ENCODE data around the gene PSAT1. TPM values are rescaled to one million over a fixed set of nuclear protein-coding genes. Genes with fewer than 3 reads are reported as not detected.

Gene PSAT1
- total and polyA plus RNA-seq, 5 donors from 2014 or later: 2.7 to 32.7 (median 19.5) TPM

GRCh38 chr9:78358329-78359051, 61.6 kb downstream of the PSAT1 start:
- DNase-seq (no peak), ATAC-seq (ENCODE audit: low read depth in 2 of 2) (no peak)
- Histone ChIP-seq H3K9me3 (ENCODE audit: control insufficient read depth in 2 of 2, low read length in 2 of 2) (no peaks in the 10 kb centered on the region), H3K27ac (ENCODE audit: insufficient read depth, low read length, poor library complexity, severe bottlenecking) (no peak overlapping the region), H3K36me3 (ENCODE audit: control insufficient read depth, insufficient read depth, low read length) (no peaks in the 10 kb centered on the region), H3K4me3 (ENCODE audit: low read depth, low read length) (no peak overlapping the region), H3K27me3 (ENCODE audit: control insufficient read depth, insufficient read depth, low read length) (no peaks in the 10 kb centered on the region), H3K4me1 (ENCODE audit: control insufficient read depth, insufficient read depth, low read length, poor library complexity, severe bottlenecking) (no peaks in the 10 kb centered on the region)
- Mint-ChIP-seq H3K4me1 (peaks cover 0 to 8% (median 0%) of the 10 kb centered on the region in 4 donors), H3K27ac (no peak overlapping the region), H3K27me3 (peaks cover 3% of the 10 kb centered on the region), H3K4me3 (no peak overlapping the region), H3K36me3 (no peaks in the 10 kb centered on the region), H3K9me3 (no peaks in the 10 kb centered on the region)

GRCh38 chr9:78363221-78363620, 66.3 kb downstream of the PSAT1 start:
- DNase-seq (no peak), ATAC-seq (ENCODE audit: low read depth in 2 of 2) (no peak)
- Mint-ChIP-seq H3K27ac (no peak overlapping the region), H3K9me3 (no peaks in the 10 kb centered on the region), H3K4me3 (no peak overlapping the region), H3K36me3 (no peaks in the 10 kb centered on the region), H3K4me1 (no peaks in the 10 kb centered on the region), H3K27me3 (peaks cover 14% of the 10 kb centered on the region)
- no peaks in the 10 kb centered on the region for H3K36me3 ChIP-seq (ENCODE audit: control insufficient read depth, insufficient read depth, low read length)
- H3K27ac ChIP-seq (ENCODE audit: insufficient read depth, low read length, poor library complexity, severe bottlenecking): no peak overlapping the region
- H3K4me3 ChIP-seq (ENCODE audit: low read depth, low read length): no peak overlapping the region
- H3K27me3 ChIP-seq (ENCODE audit: control insufficient read depth, insufficient read depth, low read length): no peaks in the 10 kb centered on the region
- no peaks in the 10 kb centered on the region for H3K4me1 ChIP-seq (ENCODE audit: control insufficient read depth, insufficient read depth, low read length, poor library complexity, severe bottlenecking)
- no peaks in the 10 kb centered on the region for H3K9me3 ChIP-seq (ENCODE audit: control insufficient read depth in 2 of 2, low read length in 2 of 2)

GRCh38 chr9:78365748-78366697, 69.1 kb downstream of the PSAT1 start:
- no peak for DNase-seq
- Mint-ChIP-seq H3K27me3 (peaks cover 30% of the 10 kb centered on the region), H3K4me3 (no peak overlapping the region), H3K9me3 (no peaks in the 10 kb centered on the region), H3K36me3 (no peaks in the 10 kb centered on the region), H3K27ac (no peak overlapping the region), H3K4me1 (peaks cover 0 to 3% (median 0%) of the 10 kb centered on the region in 4 donors)
- Histone ChIP-seq H3K4me1 (ENCODE audit: control insufficient read depth, insufficient read depth, low read length, poor library complexity, severe bottlenecking) (no peaks in the 10 kb centered on the region), H3K27me3 (ENCODE audit: control insufficient read depth, insufficient read depth, low read length) (peaks cover 5% of the 10 kb centered on the region), H3K27ac (ENCODE audit: insufficient read depth, low read length, poor library complexity, severe bottlenecking) (no peak overlapping the region), H3K36me3 (ENCODE audit: control insufficient read depth, insufficient read depth, low read length) (no peaks in the 10 kb centered on the region), H3K9me3 (ENCODE audit: control insufficient read depth in 2 of 2, low read length in 2 of 2) (no peaks in the 10 kb centered on the region), H3K4me3 (ENCODE audit: low read depth, low read length) (no peak overlapping the region)
- no peak for ATAC-seq (ENCODE audit: low read depth in 2 of 2)

- no peak for ATAC-seq (ENCODE audit: low read depth in 2 of 2)
- Histone ChIP-seq H3K4me3 (ENCODE audit: low read depth, low read length) (no peak overlapping the region), H3K4me1 (ENCODE audit: control insufficient read depth, insufficient read depth, low read length, poor library complexity, severe bottlenecking) (no peaks in the 10 kb centered on the region), H3K36me3 (ENCODE audit: control insufficient read depth, insufficient read depth, low read length) (no peaks in the 10 kb centered on the region), H3K27me3 (ENCODE audit: control insufficient read depth, insufficient read depth, low read length) (peaks cover 9% of the 10 kb centered on the region), H3K27ac (ENCODE audit: insufficient read depth, low read length, poor library complexity, severe bottlenecking) (no peak overlapping the region), H3K9me3 (ENCODE audit: control insufficient read depth in 2 of 2, low read length in 2 of 2) (no peaks in the 10 kb centered on the region)
- Mint-ChIP-seq H3K36me3 (no peaks in the 10 kb centered on the region), H3K4me1 (peaks cover 0 to 3% (median 0%) of the 10 kb centered on the region in 4 donors), H3K27me3 (peaks cover 30% of the 10 kb centered on the region), H3K27ac (no peak overlapping the region), H3K4me3 (no peak overlapping the region), H3K9me3 (no peaks in the 10 kb centered on the region)
- no peak for DNase-seq
Observed at GRCh38 chr9:78366827-78367226, 69.9 kb downstream of the PSAT1 start.

- no peak for ATAC-seq (ENCODE audit: low read depth in 2 of 2)
- H3K27me3 ChIP-seq (ENCODE audit: control insufficient read depth, insufficient read depth, low read length): peaks cover 12% of the 10 kb centered on the region
- no peaks in the 10 kb centered on the region for H3K36me3 Mint-ChIP-seq
- peaks cover 0 to 3% (median 0%) of the 10 kb centered on the region in 4 donors for H3K4me1 Mint-ChIP-seq
- peaks cover 32% of the 10 kb centered on the region for H3K27me3 Mint-ChIP-seq
- DNase-seq: no peak
- no peaks in the 10 kb centered on the region for H3K9me3 ChIP-seq (ENCODE audit: control insufficient read depth in 2 of 2, low read length in 2 of 2)
- H3K4me3 Mint-ChIP-seq: no peak overlapping the region
- no peak overlapping the region for H3K27ac Mint-ChIP-seq
- no peak overlapping the region for H3K4me3 ChIP-seq (ENCODE audit: low read depth, low read length)
- H3K9me3 Mint-ChIP-seq: no peaks in the 10 kb centered on the region
- H3K27ac ChIP-seq (ENCODE audit: insufficient read depth, low read length, poor library complexity, severe bottlenecking): no peak overlapping the region
- H3K4me1 ChIP-seq (ENCODE audit: control insufficient read depth, insufficient read depth, low read length, poor library complexity, severe bottlenecking): no peaks in the 10 kb centered on the region
- H3K36me3 ChIP-seq (ENCODE audit: control insufficient read depth, insufficient read depth, low read length): no peaks in the 10 kb centered on the region
Observed at GRCh38 chr9:78368236-78368635, 71.3 kb downstream of the PSAT1 start.

- no peak overlapping the region for H3K27ac ChIP-seq (ENCODE audit: insufficient read depth, low read length, poor library complexity, severe bottlenecking)
- Mint-ChIP-seq H3K9me3 (no peaks in the 10 kb centered on the region), H3K4me3 (no peak overlapping the region), H3K4me1 (peaks cover 0 to 3% (median 0%) of the 10 kb centered on the region in 4 donors), H3K27ac (no peak overlapping the region), H3K36me3 (no peaks in the 10 kb centered on the region), H3K27me3 (peaks cover 30% of the 10 kb centered on the region)
- DNase-seq: peak; percentile 19 to 50 (median 36)
- H3K36me3 ChIP-seq (ENCODE audit: control insufficient read depth, insufficient read depth, low read length): no peaks in the 10 kb centered on the region
- peaks cover 12% of the 10 kb centered on the region for H3K27me3 ChIP-seq (ENCODE audit: control insufficient read depth, insufficient read depth, low read length)
- H3K4me3 ChIP-seq (ENCODE audit: low read depth, low read length): no peak overlapping the region
- H3K4me1 ChIP-seq (ENCODE audit: control insufficient read depth, insufficient read depth, low read length, poor library complexity, severe bottlenecking): no peaks in the 10 kb centered on the region
- no peak for ATAC-seq (ENCODE audit: low read depth in 2 of 2)
- H3K9me3 ChIP-seq (ENCODE audit: control insufficient read depth in 2 of 2, low read length in 2 of 2): no peaks in the 10 kb centered on the region
Observed at GRCh38 chr9:78369639-78370219, 72.8 kb downstream of the PSAT1 start.

GRCh38 chr9:78370991-78371390, 74.1 kb downstream of the PSAT1 start:
- H3K4me1 Mint-ChIP-seq: peaks cover 0 to 3% (median 0%) of the 10 kb centered on the region in 4 donors
- H3K4me3 Mint-ChIP-seq: no peak overlapping the region
- DNase-seq (no peak), ATAC-seq (ENCODE audit: low read depth in 2 of 2) (no peak)
- Histone ChIP-seq H3K4me1 (ENCODE audit: control insufficient read depth, insufficient read depth, low read length, poor library complexity, severe bottlenecking) (no peaks in the 10 kb centered on the region), H3K9me3 (ENCODE audit: control insufficient read depth in 2 of 2, low read length in 2 of 2) (no peaks in the 10 kb centered on the region), H3K27ac (ENCODE audit: insufficient read depth, low read length, poor library complexity, severe bottlenecking) (no peak overlapping the region), H3K36me3 (ENCODE audit: control insufficient read depth, insufficient read depth, low read length) (no peaks in the 10 kb centered on the region), H3K27me3 (ENCODE audit: control insufficient read depth, insufficient read depth, low read length) (peaks cover 12% of the 10 kb centered on the region), H3K4me3 (ENCODE audit: low read depth, low read length) (no peak overlapping the region)
- no peak overlapping the region for H3K27ac Mint-ChIP-seq
- no peaks in the 10 kb centered on the region for H3K9me3 Mint-ChIP-seq
- H3K27me3 Mint-ChIP-seq: peaks cover 22% of the 10 kb centered on the region
- no peaks in the 10 kb centered on the region for H3K36me3 Mint-ChIP-seq
